Measurements from ENCODE around the gene TRIM40.

- TF ChIP-seq EP300 (IDR thresholded peaks at IDR 0.05) (no peak), CTCF (IDR thresholded peaks at IDR 0.05) (no peak)
Measured at GRCh38 chr6:30178837-30179236, 42.9 kb downstream of the TRIM40 start.
